Neuronal stem cell (in vitro differentiated cells): Measurements from ENCODE around the gene AP2A1.

Experiments used
- DNase-seq: peaks from one replicate; pipeline ENCODE4 v3.0.0-alpha.2; 2013; ENCODE audit warnings: low spot score
- H2AFZ ChIP-seq: one replicate; pipeline ENCODE4 v1.6.1; 2013; ENCODE audit warnings: mild to moderate bottlenecking, low read length, inconsistent platforms
- H2AK5ac ChIP-seq: 2 replicates; pipeline ENCODE4 v1.6.1; 2013; ENCODE audit warnings: low read depth, mild to moderate bottlenecking, inconsistent platforms, low read length, moderate library complexity, mixed read lengths
- H2BK120ac ChIP-seq: 2 replicates; pipeline ENCODE4 v1.6.1; 2013; ENCODE audit warnings: low read depth, mild to moderate bottlenecking, inconsistent platforms, low read length, moderate library complexity, mixed read lengths
- H2BK12ac ChIP-seq: one replicate; pipeline ENCODE4 v1.6.1; 2013; ENCODE audit warnings: low read length, inconsistent platforms
- H2BK15ac ChIP-seq: 2 replicates; pipeline ENCODE4 v1.6.1; 2013; ENCODE audit warnings: mild to moderate bottlenecking, low read length, inconsistent platforms, mixed read lengths
- H2BK5ac ChIP-seq: one replicate; pipeline ENCODE4 v1.6.1; 2013; ENCODE audit warnings: inconsistent platforms, mild to moderate bottlenecking, low read length, moderate library complexity
- H3K14ac ChIP-seq: one replicate; pipeline ENCODE4 v1.6.1; 2013; ENCODE audit warnings: low read length, inconsistent platforms
- H3K18ac ChIP-seq: 2 replicates; pipeline ENCODE4 v1.6.1; 2013; ENCODE audit warnings: low read length, inconsistent platforms
- H3K23ac ChIP-seq: 2 replicates; pipeline ENCODE4 v1.6.1; 2013; ENCODE audit warnings: low read depth, mild to moderate bottlenecking, mixed read lengths, low read length, inconsistent platforms; ENCODE audit not compliant: poor library complexity
- H3K27ac ChIP-seq: replicated peaks from 3 replicates; pipeline ENCODE4 v1.5.1; 2013; ENCODE audit warnings: low read length, inconsistent platforms
- H3K27me3 ChIP-seq, 3 experiments: 2 replicates each; pipeline ENCODE4 v1.6.1; 2013; ENCODE audit warnings: low read length in 3 of 3, mild to moderate bottlenecking in 2 of 3, inconsistent platforms in 1 of 3, low read depth in 1 of 3, mixed read lengths in 1 of 3, moderate library complexity in 1 of 3; ENCODE audit not compliant: control insufficient read depth in 3 of 3, insufficient read depth in 3 of 3
- H3K36me3 ChIP-seq, 2 donors: replicated peaks in 1 of 2; 2 replicates each; pipeline ENCODE4 v1.6.1; 2013; ENCODE audit warnings: low read length in 2 of 2; ENCODE audit not compliant: control insufficient read depth in 2 of 2, insufficient read depth in 2 of 2
- H3K4ac ChIP-seq: 2 replicates; pipeline ENCODE4 v1.6.1; 2013; ENCODE audit warnings: inconsistent platforms, mild to moderate bottlenecking, low read length, moderate library complexity
- H3K4me1 ChIP-seq, 2 donors: 1 replicate in 1 of 2; 2 replicates in 1 of 2; pipeline ENCODE4 v1.6.1; 2013; ENCODE audit warnings: low read length in 2 of 2, low read depth in 1 of 2; ENCODE audit not compliant: control insufficient read depth in 2 of 2, insufficient read depth in 1 of 2
- H3K4me2 ChIP-seq: one replicate; pipeline ENCODE4 v1.6.1; 2013; ENCODE audit warnings: mild to moderate bottlenecking, low read length, inconsistent platforms; ENCODE audit not compliant: insufficient read depth, poor library complexity, severe bottlenecking
- H3K4me3 ChIP-seq, 2 donors: 2 replicates each; pipeline ENCODE4 v1.5.1; 2013; ENCODE audit warnings: low read length in 2 of 2, mild to moderate bottlenecking in 2 of 2, inconsistent platforms in 1 of 2, moderate library complexity in 1 of 2
- H3K79me1 ChIP-seq: one replicate; pipeline ENCODE4 v1.6.1; 2013; ENCODE audit warnings: low read depth, mild to moderate bottlenecking, inconsistent platforms, low read length, moderate library complexity
- H3K9ac ChIP-seq: one replicate; pipeline ENCODE4 v1.6.1; 2013; ENCODE audit warnings: mild to moderate bottlenecking, low read depth, low read length, inconsistent platforms; ENCODE audit not compliant: poor library complexity
- H3K9me3 ChIP-seq, 2 donors: replicated peaks in 1 of 2; 2 replicates each; pipeline versions ENCODE3 to v1.6.1; 2013; ENCODE audit warnings: low read length in 2 of 2, mild to moderate bottlenecking in 2 of 2, inconsistent platforms in 1 of 2, low read depth in 1 of 2, mixed read lengths in 1 of 2, moderate library complexity in 1 of 2; ENCODE audit not compliant: control insufficient read depth in 2 of 2, insufficient read depth in 1 of 2
- H4K8ac ChIP-seq: one replicate; pipeline ENCODE4 v1.6.1; 2013; ENCODE audit warnings: low read depth, mild to moderate bottlenecking, inconsistent platforms, low read length, moderate library complexity
- H4K91ac ChIP-seq: one replicate; pipeline ENCODE4 v1.6.1; 2013; ENCODE audit warnings: low read length, low read depth, mild to moderate bottlenecking, inconsistent platforms; ENCODE audit not compliant: poor library complexity
- WGBS, 2 donors: extraction: QIAGEN DNeasy Blood & Tissue Kit; methylation state at CpG; one replicate each; pipeline ENCODE4 v1.1.7; 2013; ENCODE audit warnings: missing lambda C conversion rate in 2 of 2, mixed read lengths in 1 of 2; ENCODE audit not compliant: insufficient read length in 2 of 2, insufficient replicate concordance in 1 of 2; ENCODE audit errors: extremely low coverage in 2 of 2; 5-methylcytosine and 5-hydroxymethylcytosine counted together

The AP2A1 gene

GRCh38 chr19:49838885-49839588 lies 72.2 kb downstream of the AP2A1 start:
- Histone ChIP-seq H2BK15ac (no peak overlapping the region), H3K79me1 (no peaks in the 10 kb centered on the region), H3K36me3 (peaks cover 53 to 88% of the 10 kb centered on the region in 2 donors), H4K91ac (no peak overlapping the region), H3K9me3 (no peaks in the 10 kb centered on the region), H2AFZ (no peak overlapping the region), H3K18ac (no peak overlapping the region), H3K9ac (no peak overlapping the region), H4K8ac (no peak overlapping the region), H3K4me2 (no peak overlapping the region), H3K4me1 (no peaks in the 10 kb centered on the region), H3K14ac (no peak overlapping the region), H3K27ac (no peak overlapping the region), H3K27me3 (no peaks in the 10 kb centered on the region), H3K4me3 (no peak overlapping the region), H2AK5ac (no peak overlapping the region), H2BK5ac (no peak overlapping the region), H3K4ac (no peak overlapping the region), H2BK120ac (no peak overlapping the region), H2BK12ac (no peak overlapping the region), H3K23ac (no peak overlapping the region)
- no peak for DNase-seq
- no CpG with 5 or more reads among the region's 18 CpGs for WGBS, 2 donors

GRCh38 chr19:49839713-49840112 lies 72.9 kb downstream of the AP2A1 start:
- no peaks in the 10 kb centered on the region for H3K9me3 ChIP-seq
- H3K36me3 ChIP-seq, result peaks cover 49 to 82% of the 10 kb centered on the region in 2 donors
- no peak overlapping the region for H3K4me3 ChIP-seq
- H3K18ac ChIP-seq, result no peak overlapping the region
- no peak overlapping the region for H3K14ac ChIP-seq
- no peak overlapping the region for H3K23ac ChIP-seq
- no peak overlapping the region for H3K4ac ChIP-seq
- H3K4me2 ChIP-seq, result no peak overlapping the region
- H3K4me1 ChIP-seq, result no peaks in the 10 kb centered on the region
- no peak overlapping the region for H2BK120ac ChIP-seq
- H2BK15ac ChIP-seq, result no peak overlapping the region
- H2BK5ac ChIP-seq, result no peak overlapping the region
- no peak overlapping the region for H4K8ac ChIP-seq
- no peak overlapping the region for H4K91ac ChIP-seq
- no peak overlapping the region for H2AFZ ChIP-seq
- no peaks in the 10 kb centered on the region for H3K79me1 ChIP-seq
- H3K27ac ChIP-seq, result no peak overlapping the region
- H3K27me3 ChIP-seq, result no peaks in the 10 kb centered on the region
- H3K9ac ChIP-seq, result no peak overlapping the region
- no CpG with 5 or more reads among the region's 11 CpGs for WGBS, 2 donors
- no peak overlapping the region for H2AK5ac ChIP-seq
- no peak overlapping the region for H2BK12ac ChIP-seq
- DNase-seq, result no peak

GRCh38 chr19:49840321-49840720 lies 73.5 kb downstream of the AP2A1 start:
- Histone ChIP-seq H3K79me1 (no peaks in the 10 kb centered on the region), H3K9ac (peak overlapping the region; percentile 31), H2AK5ac (no peak overlapping the region), H3K23ac (no peak overlapping the region), H3K4ac (no peak overlapping the region), H2AFZ (no peak overlapping the region), H3K18ac (no peak overlapping the region), H3K36me3 (peaks cover 44 to 76% of the 10 kb centered on the region in 2 donors), H4K91ac (no peak overlapping the region), H3K9me3 (no peaks in the 10 kb centered on the region), H2BK12ac (no peak overlapping the region), H2BK120ac (no peak overlapping the region), H3K4me3 (no peak overlapping the region), H4K8ac (no peak overlapping the region), H3K4me2 (no peak overlapping the region), H2BK15ac (no peak overlapping the region), H3K14ac (no peak overlapping the region), H3K4me1 (no peaks in the 10 kb centered on the region), H3K27ac (no peak overlapping the region), H2BK5ac (no peak overlapping the region), H3K27me3 (no peaks in the 10 kb centered on the region)
- WGBS, 2 donors, result no CpG with 5 or more reads among the region's 11 CpGs
- no peak for DNase-seq

- Histone ChIP-seq H3K27ac (no peak overlapping the region), H3K23ac (no peak overlapping the region), H2AK5ac (no peak overlapping the region), H3K4me2 (no peak overlapping the region), H3K36me3 (peaks cover 42 to 71% of the 10 kb centered on the region in 2 donors), H2BK15ac (no peak overlapping the region), H2BK120ac (no peak overlapping the region), H4K8ac (peak overlapping the region; percentile 66), H3K9me3 (no peaks in the 10 kb centered on the region), H3K9ac (no peak overlapping the region), H2AFZ (no peak overlapping the region), H3K4me1 (no peaks in the 10 kb centered on the region), H3K18ac (peak overlapping the region; percentile 4), H3K4ac (no peak overlapping the region), H2BK12ac (no peak overlapping the region), H2BK5ac (no peak overlapping the region), H3K27me3 (no peaks in the 10 kb centered on the region), H3K14ac (no peak overlapping the region), H3K79me1 (no peaks in the 10 kb centered on the region), H4K91ac (no peak overlapping the region), H3K4me3 (no peak overlapping the region)
- DNase-seq, result no peak
- no CpG with 5 or more reads among the region's 17 CpGs for WGBS, 2 donors
Measured at GRCh38 chr19:49840736-49841249, 74.0 kb downstream of the AP2A1 start.
